GM23338 (cell line): ENCODE data around the gene NVL.

Experiments used
- CREB1 ChIP-seq: fragments of 250-450 bp; sonication (Bioruptor Pico); IDR thresholded peaks from 2 replicates; pipeline ENCODE4 v1.5.0; 2020; ENCODE audit warnings: low read depth, mild to moderate bottlenecking, moderate library complexity
- POLR2AphosphoS5 ChIP-seq: IDR thresholded peaks from 2 replicates; pipeline ENCODE4 v1.6.1; 2016; ENCODE audit warnings: antibody characterized with exemption, low read depth
- TF ChIP-seq, protein P1 (sequence below), 2 experiments: fragments of 200-600 bp in 1 of 2; sonication (generic) in 1 of 2; conservative IDR thresholded peaks; 2 replicates each; pipeline versions ENCODE4 v1.5.1 to v1.6.1; 2016 to 2017; ENCODE audit warnings: antibody characterized with exemption in 2 of 2, low read depth in 2 of 2, mild to moderate bottlenecking in 2 of 2, moderate library complexity in 1 of 2

DNA sequence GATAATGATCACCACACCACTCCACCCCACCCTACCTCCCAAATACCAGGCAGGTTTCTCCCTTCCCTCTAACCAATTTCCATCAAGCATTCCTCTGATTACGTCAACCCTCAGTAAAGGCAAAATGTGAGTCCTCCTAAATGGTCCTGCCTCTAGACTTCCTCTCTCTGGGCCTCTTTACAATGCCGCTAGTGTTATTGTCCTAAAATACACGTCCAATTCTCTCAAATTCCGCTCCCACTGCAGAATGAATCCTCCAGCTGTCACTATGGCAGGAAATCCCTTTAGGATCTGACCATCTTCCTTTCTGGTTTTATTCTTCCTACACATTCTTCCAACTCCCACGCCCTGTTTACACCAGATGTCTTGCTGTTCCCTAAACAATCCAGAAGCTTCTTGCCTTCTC lies 78.2 kb downstream of the NVL start:
- TF ChIP-seq, protein P1, sequence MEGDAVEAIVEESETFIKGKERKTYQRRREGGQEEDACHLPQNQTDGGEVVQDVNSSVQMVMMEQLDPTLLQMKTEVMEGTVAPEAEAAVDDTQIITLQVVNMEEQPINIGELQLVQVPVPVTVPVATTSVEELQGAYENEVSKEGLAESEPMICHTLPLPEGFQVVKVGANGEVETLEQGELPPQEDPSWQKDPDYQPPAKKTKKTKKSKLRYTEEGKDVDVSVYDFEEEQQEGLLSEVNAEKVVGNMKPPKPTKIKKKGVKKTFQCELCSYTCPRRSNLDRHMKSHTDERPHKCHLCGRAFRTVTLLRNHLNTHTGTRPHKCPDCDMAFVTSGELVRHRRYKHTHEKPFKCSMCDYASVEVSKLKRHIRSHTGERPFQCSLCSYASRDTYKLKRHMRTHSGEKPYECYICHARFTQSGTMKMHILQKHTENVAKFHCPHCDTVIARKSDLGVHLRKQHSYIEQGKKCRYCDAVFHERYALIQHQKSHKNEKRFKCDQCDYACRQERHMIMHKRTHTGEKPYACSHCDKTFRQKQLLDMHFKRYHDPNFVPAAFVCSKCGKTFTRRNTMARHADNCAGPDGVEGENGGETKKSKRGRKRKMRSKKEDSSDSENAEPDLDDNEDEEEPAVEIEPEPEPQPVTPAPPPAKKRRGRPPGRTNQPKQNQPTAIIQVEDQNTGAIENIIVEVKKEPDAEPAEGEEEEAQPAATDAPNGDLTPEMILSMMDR (conservative IDR thresholded peaks at IDR 0.05; ENCODE audit: low read depth in 2 of 2), result no peak
- TF ChIP-seq POLR2AphosphoS5, result no peak
- no peak for TF ChIP-seq CREB1 (CRISPR knock-in tag)
